Measurements from ENCODE around the gene ALG12. TPM values are rescaled to one million over a fixed set of nuclear protein-coding genes. Genes with fewer than 3 reads are reported as not detected.

ALG12 gene
- total RNA-seq, 1 experiment from 2014 or later: 25.4 TPM

- TF ChIP-seq CTCF (IDR thresholded peaks at IDR 0.05; ENCODE audit: unreplicated experiment): no peak
- no peak overlapping the region for H3K4me3 Mint-ChIP-seq (ENCODE audit: low read depth, unreplicated experiment)
- H3K27me3 Mint-ChIP-seq (ENCODE audit: unreplicated experiment): no peaks in the 10 kb centered on the region
- no TSS peak for BruUV-seq (replicated peaks)
- no peak for DNase-seq
- H3K36me3 Mint-ChIP-seq (ENCODE audit: insufficient read depth, unreplicated experiment): peaks cover 17% of the 10 kb centered on the region
- no peak overlapping the region for H3K27ac Mint-ChIP-seq (ENCODE audit: unreplicated experiment)
- CTCF ChIA-PET: interaction anchor here (0.6 kb wide), 1 partner anchor 84 kb away, joined by 5 read pairs; no protein-coding TSS in a partner anchor
- peaks cover 8% of the 10 kb centered on the region for H3K4me1 Mint-ChIP-seq (ENCODE audit: low read depth, unreplicated experiment)
- intact Hi-C loops (cut with micrococcal nuclease; ENCODE audit: unreplicated experiment): no loop called here
- no peaks in the 10 kb centered on the region for H3K9me3 Mint-ChIP-seq (ENCODE audit: low read depth, unreplicated experiment)
Observed at GRCh38 chr22:49943771-49944398, 25.6 kb upstream of the ALG12 start.

GRCh38 chr22:49943405-49943765 is 25.1 kb upstream of the ALG12 start:
- DNase-seq: no peak
- Mint-ChIP-seq H3K27ac (ENCODE audit: unreplicated experiment) (no peak overlapping the region), H3K4me3 (ENCODE audit: low read depth, unreplicated experiment) (no peak overlapping the region), H3K36me3 (ENCODE audit: insufficient read depth, unreplicated experiment) (peaks cover 17% of the 10 kb centered on the region), H3K9me3 (ENCODE audit: low read depth, unreplicated experiment) (no peaks in the 10 kb centered on the region), H3K4me1 (ENCODE audit: low read depth, unreplicated experiment) (peaks cover 8% of the 10 kb centered on the region), H3K27me3 (ENCODE audit: unreplicated experiment) (no peaks in the 10 kb centered on the region)
- CTCF ChIA-PET: no interaction called here
- BruUV-seq (replicated peaks): no TSS peak
- no peak for TF ChIP-seq CTCF (IDR thresholded peaks at IDR 0.05; ENCODE audit: unreplicated experiment)
- intact Hi-C loops (cut with micrococcal nuclease; ENCODE audit: unreplicated experiment): no loop called here

GRCh38 chr22:49942565-49943404 is 24.5 kb upstream of the ALG12 start:
- Mint-ChIP-seq H3K27me3 (ENCODE audit: unreplicated experiment) (no peaks in the 10 kb centered on the region), H3K4me3 (ENCODE audit: low read depth, unreplicated experiment) (no peak overlapping the region), H3K36me3 (ENCODE audit: insufficient read depth, unreplicated experiment) (peaks cover 15% of the 10 kb centered on the region), H3K4me1 (ENCODE audit: low read depth, unreplicated experiment) (peaks cover 8% of the 10 kb centered on the region), H3K9me3 (ENCODE audit: low read depth, unreplicated experiment) (no peaks in the 10 kb centered on the region), H3K27ac (ENCODE audit: unreplicated experiment) (no peak overlapping the region)
- TF ChIP-seq CTCF (IDR thresholded peaks at IDR 0.05; ENCODE audit: unreplicated experiment): no peak
- CTCF ChIA-PET: no interaction called here
- BruUV-seq (replicated peaks): no TSS peak
- DNase-seq: no peak
- intact Hi-C loops (cut with micrococcal nuclease; ENCODE audit: unreplicated experiment): no loop called here

- no peak overlapping the region for H3K4me3 Mint-ChIP-seq (ENCODE audit: low read depth, unreplicated experiment)
- no peaks in the 10 kb centered on the region for H3K27me3 Mint-ChIP-seq (ENCODE audit: unreplicated experiment)
- intact Hi-C loops (cut with micrococcal nuclease; ENCODE audit: unreplicated experiment): no loop called here
- BruUV-seq (replicated peaks): no TSS peak
- H3K4me1 Mint-ChIP-seq (ENCODE audit: low read depth, unreplicated experiment): peaks cover 8% of the 10 kb centered on the region
- no peak for DNase-seq
- H3K36me3 Mint-ChIP-seq (ENCODE audit: insufficient read depth, unreplicated experiment): peaks cover 18% of the 10 kb centered on the region
- CTCF ChIA-PET: no interaction called here
- H3K9me3 Mint-ChIP-seq (ENCODE audit: low read depth, unreplicated experiment): no peaks in the 10 kb centered on the region
- no peak for TF ChIP-seq CTCF (IDR thresholded peaks at IDR 0.05; ENCODE audit: unreplicated experiment)
- no peak overlapping the region for H3K27ac Mint-ChIP-seq (ENCODE audit: unreplicated experiment)
Observed at GRCh38 chr22:49941507-49942316, 23.5 kb upstream of the ALG12 start.
